NT2/D1 (cell line): ENCODE results near the gene OTUD6A.

ENCODE experiments used
- DNase-seq: peaks from one replicate; pipeline ENCODE4 v3.0.0-alpha.2; 2011; ENCODE audit warnings: low read depth, low spot score
- H3K27me3 ChIP-seq: 2 replicates; pipeline ENCODE4 v1.6.0; 2011; ENCODE audit warnings: mild to moderate bottlenecking; ENCODE audit not compliant: insufficient read length, insufficient read depth
- H3K36me3 ChIP-seq: 2 replicates; pipeline ENCODE4 v1.6.1; 2011; ENCODE audit warnings: mild to moderate bottlenecking, low read length, mixed read lengths; ENCODE audit not compliant: insufficient read depth, insufficient read length
- H3K4me1 ChIP-seq: 2 replicates; pipeline ENCODE4 v1.5.1; 2011; ENCODE audit not compliant: insufficient read depth, insufficient read length
- H3K4me3 ChIP-seq: 2 replicates; pipeline ENCODE4 v1.5.1; 2011; ENCODE audit warnings: low read depth; ENCODE audit not compliant: insufficient read length
- H3K9ac ChIP-seq: 2 replicates; pipeline ENCODE4 v1.6.0; 2011; ENCODE audit warnings: low read depth; ENCODE audit not compliant: insufficient read length
- H3K9me3 ChIP-seq: 2 replicates; pipeline ENCODE4 v1.5.1; 2011; ENCODE audit warnings: mild to moderate bottlenecking, low read length; ENCODE audit not compliant: insufficient read depth
- SUZ12 ChIP-seq: IDR thresholded peaks from 2 replicates; pipeline ENCODE4 v1.6.1; 2011; ENCODE audit not compliant: insufficient read length, insufficient read depth; ENCODE audit errors: extremely low read depth
- YY1 ChIP-seq: IDR thresholded peaks from 2 replicates; pipeline ENCODE4 v1.6.1; 2011; ENCODE audit not compliant: insufficient read length, insufficient read depth
- ZNF274 ChIP-seq: IDR thresholded peaks from 2 replicates; pipeline ENCODE4 v1.6.1; 2011; ENCODE audit warnings: mild to moderate bottlenecking, low read depth, low read length

OTUD6A gene

GRCh38 chrX:70062076-70062475 is at the start of gene OTUD6A:
Gene OTUD6A, plus strand, starts transcription at chrX:70062457. Its CDS starts 68 bp downstream, at chrX:70062525.
- H3K36me3 ChIP-seq, result no peaks in the 10 kb centered on the region
- H3K4me3 ChIP-seq, result no peak within 1 kb of the TSS
- no peaks in the 10 kb centered on the region for H3K4me1 ChIP-seq
- TF ChIP-seq YY1, result no peak
- no peak for TF ChIP-seq SUZ12
- no peak for TF ChIP-seq ZNF274
- no peaks in the 10 kb centered on the region; the same call in 1 of the 2 replicates for H3K9me3 ChIP-seq
- no peak within 1 kb of the TSS for H3K9ac ChIP-seq
- DNase-seq, result no peak
- H3K27me3 ChIP-seq, result no peaks in the 10 kb centered on the region

GRCh38 chrX:70012756-70013155 is 49.5 kb upstream of the OTUD6A start:
- H3K27me3 ChIP-seq, result no peaks in the 10 kb centered on the region
- peaks cover 6% of the 10 kb centered on the region for H3K4me1 ChIP-seq
- no peaks in the 10 kb centered on the region for H3K36me3 ChIP-seq
- peak overlapping the region; percentile 8 for H3K9ac ChIP-seq
- TF ChIP-seq ZNF274, result no peak
- no peak for TF ChIP-seq SUZ12
- TF ChIP-seq YY1, result no peak
- no peaks in the 10 kb centered on the region for H3K9me3 ChIP-seq
- DNase-seq, result no peak
- H3K4me3 ChIP-seq, result no peak overlapping the region

- Histone ChIP-seq H3K4me3 (no peak overlapping the region), H3K9me3 (no peaks in the 10 kb centered on the region), H3K36me3 (no peaks in the 10 kb centered on the region), H3K9ac (no peak overlapping the region), H3K27me3 (no peaks in the 10 kb centered on the region), H3K4me1 (peaks cover 6% of the 10 kb centered on the region)
- TF ChIP-seq ZNF274, result no peak
- TF ChIP-seq YY1, result no peak
- TF ChIP-seq SUZ12, result no peak
- DNase-seq, result no peak
Measured at GRCh38 chrX:70013466-70014381, 48.5 kb upstream of the OTUD6A start.

GRCh38 chrX:70016513-70016912 is 45.7 kb upstream of the OTUD6A start:
- H3K9me3 ChIP-seq, result no peaks in the 10 kb centered on the region
- no peak overlapping the region for H3K9ac ChIP-seq
- peaks cover 6% of the 10 kb centered on the region for H3K4me1 ChIP-seq
- no peak overlapping the region for H3K4me3 ChIP-seq
- H3K27me3 ChIP-seq, result no peaks in the 10 kb centered on the region
- no peak for DNase-seq
- TF ChIP-seq YY1, result no peak
- no peak for TF ChIP-seq SUZ12
- TF ChIP-seq ZNF274, result no peak
- no peaks in the 10 kb centered on the region for H3K36me3 ChIP-seq

GRCh38 chrX:70022616-70023015 is 39.6 kb upstream of the OTUD6A start:
- TF ChIP-seq ZNF274, result no peak
- TF ChIP-seq SUZ12, result no peak
- no peak for TF ChIP-seq YY1
- H3K9ac ChIP-seq, result no peak overlapping the region
- H3K9me3 ChIP-seq, result no peaks in the 10 kb centered on the region

GRCh38 chrX:70025464-70025863 is 36.8 kb upstream of the OTUD6A start:
- H3K27me3 ChIP-seq, result no peaks in the 10 kb centered on the region
- no peak for DNase-seq
- TF ChIP-seq YY1 (no peak), SUZ12 (no peak)

More at GRCh38 chrX:70022616-70023015, 39.6 kb upstream of the OTUD6A start:
- DNase-seq, result no peak
- Histone ChIP-seq H3K4me1 (no peaks in the 10 kb centered on the region), H3K27me3 (no peaks in the 10 kb centered on the region), H3K4me3 (no peak overlapping the region), H3K36me3 (no peaks in the 10 kb centered on the region)

GRCh38 chrX:70026112-70026850 is 36.0 kb upstream of the OTUD6A start:
- Histone ChIP-seq H3K4me1 (peaks cover 6% of the 10 kb centered on the region), H3K9ac (no peak overlapping the region), H3K9me3 (no peaks in the 10 kb centered on the region), H3K4me3 (no peak overlapping the region), H3K27me3 (no peaks in the 10 kb centered on the region), H3K36me3 (no peaks in the 10 kb centered on the region)
- no peak for TF ChIP-seq ZNF274
- TF ChIP-seq SUZ12, result no peak
- TF ChIP-seq YY1, result no peak
- no peak for DNase-seq

More at GRCh38 chrX:70025464-70025863, 36.8 kb upstream of the OTUD6A start:
- Histone ChIP-seq H3K4me3 (no peak overlapping the region), H3K9me3 (no peaks in the 10 kb centered on the region), H3K9ac (no peak overlapping the region), H3K36me3 (no peaks in the 10 kb centered on the region), H3K4me1 (peaks cover 6% of the 10 kb centered on the region)
